ENCODE measurements around the gene WNT11.

WNT11 gene

DNA sequence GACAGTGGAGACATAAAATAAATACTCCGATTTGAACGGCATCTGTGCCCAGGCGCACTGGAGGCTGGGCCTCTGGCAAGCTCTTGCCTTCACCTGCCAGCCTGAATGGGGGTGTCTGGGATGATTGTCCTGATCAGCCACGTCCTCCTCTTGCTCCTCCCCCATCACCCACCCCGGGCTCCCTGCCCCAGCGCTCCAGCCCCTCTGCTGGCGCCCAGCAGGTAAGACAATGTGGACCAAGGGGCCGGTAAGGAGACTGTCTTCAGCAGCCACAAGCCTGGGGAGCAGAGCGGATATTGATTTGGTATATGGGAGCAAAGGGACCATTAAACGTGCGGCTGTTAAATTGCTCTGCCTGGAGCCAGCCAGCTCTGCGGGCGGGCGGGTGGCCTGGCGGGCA is 24.9 kb downstream of the WNT11 start:
- no peak for DNase-seq (ENCODE audit: low spot score)
- TF ChIP-seq, protein P1, sequence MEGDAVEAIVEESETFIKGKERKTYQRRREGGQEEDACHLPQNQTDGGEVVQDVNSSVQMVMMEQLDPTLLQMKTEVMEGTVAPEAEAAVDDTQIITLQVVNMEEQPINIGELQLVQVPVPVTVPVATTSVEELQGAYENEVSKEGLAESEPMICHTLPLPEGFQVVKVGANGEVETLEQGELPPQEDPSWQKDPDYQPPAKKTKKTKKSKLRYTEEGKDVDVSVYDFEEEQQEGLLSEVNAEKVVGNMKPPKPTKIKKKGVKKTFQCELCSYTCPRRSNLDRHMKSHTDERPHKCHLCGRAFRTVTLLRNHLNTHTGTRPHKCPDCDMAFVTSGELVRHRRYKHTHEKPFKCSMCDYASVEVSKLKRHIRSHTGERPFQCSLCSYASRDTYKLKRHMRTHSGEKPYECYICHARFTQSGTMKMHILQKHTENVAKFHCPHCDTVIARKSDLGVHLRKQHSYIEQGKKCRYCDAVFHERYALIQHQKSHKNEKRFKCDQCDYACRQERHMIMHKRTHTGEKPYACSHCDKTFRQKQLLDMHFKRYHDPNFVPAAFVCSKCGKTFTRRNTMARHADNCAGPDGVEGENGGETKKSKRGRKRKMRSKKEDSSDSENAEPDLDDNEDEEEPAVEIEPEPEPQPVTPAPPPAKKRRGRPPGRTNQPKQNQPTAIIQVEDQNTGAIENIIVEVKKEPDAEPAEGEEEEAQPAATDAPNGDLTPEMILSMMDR (IDR thresholded peaks at IDR 0.05; ENCODE audit: borderline replicate concordance, control extremely low read depth, extremely low read depth, insufficient read depth, missing control alignments): no peak
- in situ Hi-C loops (cut with MboI; ENCODE audit: low sequenced_read_pairs, unreplicated experiment): no loop called here

GRCh38 chr11:76179147-76179546 is 27.2 kb downstream of the WNT11 start:
- in situ Hi-C loops (cut with MboI; ENCODE audit: low sequenced_read_pairs, unreplicated experiment): no loop called here
- TF ChIP-seq, protein P1 (IDR thresholded peaks at IDR 0.05; ENCODE audit: borderline replicate concordance, control extremely low read depth, extremely low read depth, insufficient read depth, missing control alignments): no peak
- DNase-seq (ENCODE audit: low spot score): no peak

GRCh38 chr11:76177250-76177686 is 29.0 kb downstream of the WNT11 start:
- in situ Hi-C loops (cut with MboI; ENCODE audit: low sequenced_read_pairs, unreplicated experiment): no loop called here
- DNase-seq (ENCODE audit: low spot score): no peak
- TF ChIP-seq, protein P1 (IDR thresholded peaks at IDR 0.05; ENCODE audit: borderline replicate concordance, control extremely low read depth, extremely low read depth, insufficient read depth, missing control alignments): no peak

- TF ChIP-seq, protein P1 (IDR thresholded peaks at IDR 0.05; ENCODE audit: borderline replicate concordance, control extremely low read depth, extremely low read depth, insufficient read depth, missing control alignments): no peak
- in situ Hi-C loops (cut with MboI; ENCODE audit: low sequenced_read_pairs, unreplicated experiment): no loop called here
- no peak for DNase-seq (ENCODE audit: low spot score)
Observed at GRCh38 chr11:76176463-76176862, 29.8 kb downstream of the WNT11 start.

- TF ChIP-seq, protein P1 (IDR thresholded peaks at IDR 0.05; ENCODE audit: borderline replicate concordance, control extremely low read depth, extremely low read depth, insufficient read depth, missing control alignments): no peak
- no peak for DNase-seq (ENCODE audit: low spot score)
- in situ Hi-C loops (cut with MboI; ENCODE audit: low sequenced_read_pairs, unreplicated experiment): no loop called here
Observed at GRCh38 chr11:76175783-76176182, 30.5 kb downstream of the WNT11 start.

DNA sequence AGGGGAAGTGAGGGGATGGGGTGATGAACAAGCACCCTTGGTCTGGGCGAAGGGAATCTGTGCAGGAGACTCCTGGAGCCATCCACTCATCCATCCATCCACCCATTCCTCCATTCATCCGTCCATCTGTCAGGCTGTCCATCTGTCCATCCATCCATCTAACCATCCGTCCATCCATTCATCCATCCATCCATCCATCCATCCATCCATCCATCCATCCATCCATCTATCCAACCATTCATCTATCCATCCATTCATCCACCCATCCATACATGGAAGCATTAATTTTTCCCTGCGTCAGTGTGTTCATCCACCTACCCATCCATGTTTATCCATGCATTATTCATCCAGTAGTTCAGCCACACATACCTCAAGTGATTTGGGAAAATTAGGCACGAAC is 32.0 kb downstream of the WNT11 start:
- in situ Hi-C loops (cut with MboI; ENCODE audit: low sequenced_read_pairs, unreplicated experiment): no loop called here
- no peak for DNase-seq (ENCODE audit: low spot score)
- TF ChIP-seq, protein P1 (IDR thresholded peaks at IDR 0.05; ENCODE audit: borderline replicate concordance, control extremely low read depth, extremely low read depth, insufficient read depth, missing control alignments): no peak

GRCh38 chr11:76173663-76174062 is 32.6 kb downstream of the WNT11 start:
- in situ Hi-C loops (cut with MboI; ENCODE audit: low sequenced_read_pairs, unreplicated experiment): no loop called here

More at GRCh38 chr11:76173663-76174062, 32.6 kb downstream of the WNT11 start:
- TF ChIP-seq, protein P1 (IDR thresholded peaks at IDR 0.05; ENCODE audit: borderline replicate concordance, control extremely low read depth, extremely low read depth, insufficient read depth, missing control alignments): no peak
- no peak for DNase-seq (ENCODE audit: low spot score)

Data from GM13976 (cell line).